Testis (tissue), 2 donors: ENCODE measurements around the gene STAP2.

Experiments
- CTCF ChIP-seq, 3 experiments: fragments of 450-650 bp in 2 of 3; fragments of 200-600 bp in 1 of 3; sonication (generic) in 1 of 3; IDR thresholded peaks; one replicate each; pipeline ENCODE4 v1.5.1; 2016 to 2019; ENCODE audit warnings: antibody characterized with exemption in 3 of 3, mild to moderate bottlenecking in 2 of 3, moderate library complexity in 1 of 3
- POLR2A ChIP-seq: fragments of 450-650 bp; IDR thresholded peaks from one replicate; pipeline ENCODE4 v1.6.1; 2017; ENCODE audit warnings: antibody characterized with exemption, mild to moderate bottlenecking, moderate library complexity

- TF ChIP-seq CTCF (IDR thresholded peaks at IDR 0.05) (no peak), POLR2A (no peak)
These were observed 60.6 kb downstream of the STAP2 start for GRCh38 chr19:4278010-4278409.
